DOHH2 (cell line): ENCODE data around the gene MOB1A.

Experiments used
- CTCF ChIP-seq: fragments of 200-600 bp; sonication (generic); IDR thresholded peaks from one replicate; pipeline ENCODE4 v1.5.1; 2014; ENCODE audit warnings: antibody characterized with exemption, mild to moderate bottlenecking, low read depth, low read length; ENCODE audit not compliant: poor library complexity, severe bottlenecking
- EZH2phosphoT487 ChIP-seq: fragments of 200-600 bp; sonication (generic); IDR thresholded peaks from 2 replicates; pipeline ENCODE4 v1.6.1; 2017; ENCODE audit warnings: borderline replicate concordance, mild to moderate bottlenecking, antibody characterized with exemption, low read length, moderate library complexity, mixed read lengths

GRCh38 chr2:74179063-74179865 is 585 bp upstream of the MOB1A start:
- TF ChIP-seq CTCF (peak; percentile 29), EZH2phosphoT487 (no peak)
